OCI-LY3 (cell line): Measurements from ENCODE around the gene MAMDC4.

Experiments
- EZH2phosphoT487 ChIP-seq: fragments of 200-600 bp; shearing (Covaris generic); IDR thresholded peaks from 2 replicates; pipeline ENCODE4 v1.6.1; 2018; ENCODE audit warnings: antibody characterized with exemption, mixed run types, low read depth
- TF ChIP-seq, protein P1 (sequence below): fragments of 200-600, 300-600 bp; sonication (generic); IDR thresholded peaks from 2 replicates; pipeline ENCODE4 v1.5.1; 2014; ENCODE audit warnings: antibody characterized with exemption, low read length, low read depth

GRCh38 chr9:136880651-136881050 is 28.5 kb downstream of the MAMDC4 start:
- TF ChIP-seq, protein P1, sequence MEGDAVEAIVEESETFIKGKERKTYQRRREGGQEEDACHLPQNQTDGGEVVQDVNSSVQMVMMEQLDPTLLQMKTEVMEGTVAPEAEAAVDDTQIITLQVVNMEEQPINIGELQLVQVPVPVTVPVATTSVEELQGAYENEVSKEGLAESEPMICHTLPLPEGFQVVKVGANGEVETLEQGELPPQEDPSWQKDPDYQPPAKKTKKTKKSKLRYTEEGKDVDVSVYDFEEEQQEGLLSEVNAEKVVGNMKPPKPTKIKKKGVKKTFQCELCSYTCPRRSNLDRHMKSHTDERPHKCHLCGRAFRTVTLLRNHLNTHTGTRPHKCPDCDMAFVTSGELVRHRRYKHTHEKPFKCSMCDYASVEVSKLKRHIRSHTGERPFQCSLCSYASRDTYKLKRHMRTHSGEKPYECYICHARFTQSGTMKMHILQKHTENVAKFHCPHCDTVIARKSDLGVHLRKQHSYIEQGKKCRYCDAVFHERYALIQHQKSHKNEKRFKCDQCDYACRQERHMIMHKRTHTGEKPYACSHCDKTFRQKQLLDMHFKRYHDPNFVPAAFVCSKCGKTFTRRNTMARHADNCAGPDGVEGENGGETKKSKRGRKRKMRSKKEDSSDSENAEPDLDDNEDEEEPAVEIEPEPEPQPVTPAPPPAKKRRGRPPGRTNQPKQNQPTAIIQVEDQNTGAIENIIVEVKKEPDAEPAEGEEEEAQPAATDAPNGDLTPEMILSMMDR, result no peak
- TF ChIP-seq EZH2phosphoT487, result no peak
